CD14-positive monocyte (primary cell): Measurements from ENCODE around the gene MRRF. TPM values are rescaled to one million over a fixed set of nuclear protein-coding genes. Genes with fewer than 3 reads are reported as not detected.

Experiments used
- DNase-seq, 3 donors: peaks; one replicate each; pipeline ENCODE4 v3.0.0-alpha.2; 2011 to 2022
- H2AFZ ChIP-seq: 2 replicates; pipeline ENCODE4 v1.6.0; 2012; ENCODE audit warnings: mild to moderate bottlenecking, low read depth, low read length, inconsistent platforms; ENCODE audit not compliant: insufficient read depth, poor library complexity, severe bottlenecking
- H3K27ac ChIP-seq, 2 donors: 1 replicate in 1 of 2; 2 replicates in 1 of 2; pipeline ENCODE4 v1.5.1; 2012 to 2013; ENCODE audit warnings: low read length in 2 of 2, control low read depth in 1 of 2, inconsistent platforms in 1 of 2, low read depth in 1 of 2, mild to moderate bottlenecking in 1 of 2
- H3K27me3 ChIP-seq, 2 donors: one replicate each; pipeline versions ENCODE4 v1.6.0 to v1.6.1; 2011 to 2013; ENCODE audit warnings: low read length in 2 of 2; ENCODE audit not compliant: control insufficient read depth in 2 of 2, insufficient read depth in 2 of 2
- H3K36me3 ChIP-seq, 2 donors: replicated peaks in 1 of 2; 1 replicate in 1 of 2; 2 replicates in 1 of 2; pipeline versions ENCODE4 v1.5.1 to v1.6.1; 2012 to 2013; ENCODE audit warnings: low read length in 2 of 2, control low read depth in 1 of 2, inconsistent platforms in 1 of 2, mild to moderate bottlenecking in 1 of 2; ENCODE audit not compliant: insufficient read depth in 2 of 2, control insufficient read depth in 1 of 2
- H3K4me1 ChIP-seq, 2 donors: 1 replicate in 1 of 2; 2 replicates in 1 of 2; pipeline versions ENCODE4 v1.5.1 to v1.6.1; 2012 to 2013; ENCODE audit warnings: low read length in 2 of 2, control low read depth in 1 of 2, inconsistent platforms in 1 of 2, mild to moderate bottlenecking in 1 of 2, moderate library complexity in 1 of 2; ENCODE audit not compliant: insufficient read depth in 2 of 2, control insufficient read depth in 1 of 2
- H3K4me2 ChIP-seq: replicated peaks from 2 replicates; pipeline ENCODE3; 2012; ENCODE audit warnings: low read length, moderate library complexity, mild to moderate bottlenecking; ENCODE audit not compliant: poor library complexity, severe bottlenecking; ENCODE audit errors: extremely low read depth
- H3K4me3 ChIP-seq, 3 experiments: fragments of 200-600 bp in 1 of 3; sonication (generic) in 1 of 3; replicated peaks in 1 of 3; 1 replicate in 2 of 3; 2 replicates in 1 of 3; pipeline ENCODE4 v1.5.1; 2011 to 2013; ENCODE audit warnings: low read length in 3 of 3, mild to moderate bottlenecking in 3 of 3, control low read depth in 2 of 3, low read depth in 2 of 3, inconsistent platforms in 1 of 3, moderate library complexity in 1 of 3
- H3K79me2 ChIP-seq: 2 replicates; pipeline ENCODE4 v1.6.0; 2012; ENCODE audit warnings: mild to moderate bottlenecking, control low read depth, inconsistent platforms, low read length, moderate library complexity; ENCODE audit not compliant: insufficient read depth
- H3K9ac ChIP-seq: 2 replicates; pipeline ENCODE4 v1.6.0; 2017; ENCODE audit warnings: low read length, mild to moderate bottlenecking; ENCODE audit not compliant: insufficient read depth, poor library complexity, severe bottlenecking
- H3K9me3 ChIP-seq, 2 donors: replicated peaks in 1 of 2; 1 replicate in 1 of 2; 2 replicates in 1 of 2; pipeline versions ENCODE4 v1.5.1 to v1.6.1; 2012 to 2013; ENCODE audit warnings: low read length in 2 of 2, control low read depth in 1 of 2; ENCODE audit not compliant: control insufficient read depth in 1 of 2, insufficient read depth in 1 of 2
- H4K20me1 ChIP-seq: 2 replicates; pipeline ENCODE4 v1.6.0; 2012; ENCODE audit warnings: mild to moderate bottlenecking, low read length, control low read depth, moderate library complexity; ENCODE audit not compliant: insufficient read depth
- H3K27ac Mint-ChIP-seq, 7 donors: one replicate each; pipeline ENCODE4 v1.8.0; 2020; ENCODE audit warnings: mild to moderate bottlenecking in 7 of 7, mixed read lengths in 7 of 7, moderate library complexity in 6 of 7, inconsistent platforms in 2 of 7
- H3K27me3 Mint-ChIP-seq, 3 donors: one replicate each; pipeline ENCODE4 v1.8.0; 2021 to 2022; ENCODE audit warnings: low read depth in 3 of 3, mild to moderate bottlenecking in 3 of 3, mixed read lengths in 3 of 3, moderate library complexity in 3 of 3, inconsistent platforms in 1 of 3
- H3K36me3 Mint-ChIP-seq, 2 donors: one replicate each; pipeline ENCODE4 v1.8.0; 2020; ENCODE audit warnings: mixed read lengths in 2 of 2, inconsistent platforms in 1 of 2, mild to moderate bottlenecking in 1 of 2
- H3K4me1 Mint-ChIP-seq: one replicate; pipeline ENCODE4 v1.8.0; 2020; ENCODE audit warnings: mild to moderate bottlenecking, mixed read lengths
- H3K4me3 Mint-ChIP-seq, 2 donors: one replicate each; pipeline ENCODE4 v1.8.0; 2020; ENCODE audit warnings: mild to moderate bottlenecking in 2 of 2, mixed read lengths in 2 of 2, moderate library complexity in 1 of 2
- H3K9me3 Mint-ChIP-seq, 7 donors: one replicate each; pipeline ENCODE4 v1.8.0; 2020 to 2022; ENCODE audit warnings: mixed read lengths in 7 of 7, mild to moderate bottlenecking in 6 of 7, moderate library complexity in 6 of 7, inconsistent platforms in 2 of 7
- CTCF ChIP-seq: fragments of 200-600 bp; IDR thresholded peaks from one replicate; pipeline ENCODE4 v1.8.0; 2022; ENCODE audit warnings: antibody characterized with exemption, mild to moderate bottlenecking
- whole genome bisulfite sequencing: methylation state at CpG from one replicate; pipeline ENCODE4 v1.1.5; 2013; ENCODE audit warnings: missing lambda C conversion rate; ENCODE audit not compliant: insufficient coverage; 5-methylcytosine and 5-hydroxymethylcytosine counted together
- intact Hi-C, 2 donors: fragments of 100-400 bp; cut with micrococcal nuclease; formaldehyde crosslinking; loops; one replicate each; pipeline versions ENCODE4 v1.15.0 to v1.15.1; 2023
- polyA plus RNA-seq, 3 donors: library from polyadenylated mRNA; depleted of rRNA in 1 of 3; unstranded in 2 of 3; stranded (reverse) in 1 of 3; fragments of 300-500 nt in 2 of 3; fragments of >200 nt in 1 of 3; fragmentation: Illumina TruSeq in 2 of 3; gene quantifications; 1 replicate in 2 of 3; 2 replicates in 1 of 3; pipeline ENCODE4 v1.2.3, GENCODE V29; 2012 to 2021

MRRF gene
- polyA plus RNA-seq, 3 donors: 16.0 to 34.4 (median 16.2) TPM

GRCh38 chr9:122297512-122297911 is 32.8 kb downstream of the MRRF start:
- Histone ChIP-seq H3K79me2 (no peaks in the 10 kb centered on the region), H3K4me2 (no peak overlapping the region), H3K4me3 (no peak overlapping the region), H3K27me3 (no peaks in the 10 kb centered on the region), H3K9me3 (no peaks in the 10 kb centered on the region), H2AFZ (no peak overlapping the region), H4K20me1 (peaks cover 4% of the 10 kb centered on the region), H3K36me3 (peaks cover 46 to 83% of the 10 kb centered on the region in 2 donors), H3K4me1 (peaks cover 6 to 7% of the 10 kb centered on the region in 2 donors), H3K9ac (no peak overlapping the region), H3K27ac (no peak overlapping the region)
- no CpG with 5 or more reads among the region's 3 CpGs for WGBS
- intact Hi-C loops: no loop called here
- peaks cover 0 to 1% (median 0%) of the 10 kb centered on the region in 3 donors for H3K27me3 Mint-ChIP-seq
- H3K4me1 Mint-ChIP-seq: peaks cover 8% of the 10 kb centered on the region
- no peak for TF ChIP-seq CTCF
- peaks cover 67 to 78% of the 10 kb centered on the region in 2 donors for H3K36me3 Mint-ChIP-seq
- peak overlapping the region in 2 of 7 donors; percentile 27 to 46 for H3K27ac Mint-ChIP-seq
- no peaks in the 10 kb centered on the region for H3K9me3 Mint-ChIP-seq
- peak; percentile 6 to 19 (median 18) for DNase-seq
- H3K4me3 Mint-ChIP-seq: no peak overlapping the region

- H3K36me3 ChIP-seq: peaks cover 58 to 94% of the 10 kb centered on the region in 2 donors
Measured at GRCh38 chr9:122302237-122303093, 37.8 kb downstream of the MRRF start.

More at GRCh38 chr9:122302237-122303093, 37.8 kb downstream of the MRRF start:
- no peak overlapping the region for H3K4me2 ChIP-seq
- no peak overlapping the region for H3K9ac ChIP-seq
- intact Hi-C loops: no loop called here
- no peak overlapping the region for H3K4me3 ChIP-seq
- Mint-ChIP-seq H3K4me1 (peaks cover 6% of the 10 kb centered on the region), H3K9me3 (no peaks in the 10 kb centered on the region), H3K27ac (no peak overlapping the region), H3K36me3 (peaks cover 62 to 81% of the 10 kb centered on the region in 2 donors), H3K27me3 (peaks cover 0 to 1% (median 0%) of the 10 kb centered on the region in 3 donors), H3K4me3 (no peak overlapping the region)
- H3K27me3 ChIP-seq: no peaks in the 10 kb centered on the region
- WGBS: no CpG with 5 or more reads among the region's 5 CpGs
- TF ChIP-seq CTCF: no peak
- peaks cover 4 to 5% of the 10 kb centered on the region in 2 donors for H3K4me1 ChIP-seq
- no peaks in the 10 kb centered on the region for H3K9me3 ChIP-seq
- H4K20me1 ChIP-seq: peaks cover 4% of the 10 kb centered on the region
- H2AFZ ChIP-seq: no peak overlapping the region
- H3K27ac ChIP-seq: no peak overlapping the region
- DNase-seq: no peak
- H3K79me2 ChIP-seq: no peaks in the 10 kb centered on the region
